GM12874 (cell line): ENCODE data around the gene ERBB4.

Source experiments
- TF ChIP-seq, protein P1 (sequence below): IDR thresholded peaks from 2 replicates; pipeline ENCODE4 v1.5.1; 2011; ENCODE audit warnings: low read depth, mild to moderate bottlenecking, control low read depth, low read length, moderate library complexity; ENCODE audit not compliant: insufficient read depth

Gene ERBB4

DNA sequence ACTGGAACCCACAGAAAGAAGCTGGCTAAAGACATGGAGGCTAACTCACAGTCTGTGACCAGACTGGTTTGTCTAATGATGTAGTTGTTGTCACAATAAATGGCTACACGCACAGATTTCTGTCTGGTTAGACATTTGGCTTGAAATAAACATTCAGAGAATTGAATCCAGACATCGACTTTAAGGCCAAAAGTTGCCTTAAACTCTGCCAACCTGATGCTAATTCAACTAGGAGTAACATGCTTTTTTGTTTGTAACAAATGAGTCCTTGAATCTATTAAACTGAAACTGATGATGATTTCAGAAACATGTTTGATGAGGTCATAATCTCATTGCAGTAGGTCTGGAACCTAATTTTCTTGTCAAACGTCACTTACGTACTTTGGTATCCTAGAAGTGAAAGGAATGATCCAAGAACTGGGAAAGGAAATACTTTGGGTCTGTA, 123.8 kb downstream of the ERBB4 start:
- TF ChIP-seq, protein P1, sequence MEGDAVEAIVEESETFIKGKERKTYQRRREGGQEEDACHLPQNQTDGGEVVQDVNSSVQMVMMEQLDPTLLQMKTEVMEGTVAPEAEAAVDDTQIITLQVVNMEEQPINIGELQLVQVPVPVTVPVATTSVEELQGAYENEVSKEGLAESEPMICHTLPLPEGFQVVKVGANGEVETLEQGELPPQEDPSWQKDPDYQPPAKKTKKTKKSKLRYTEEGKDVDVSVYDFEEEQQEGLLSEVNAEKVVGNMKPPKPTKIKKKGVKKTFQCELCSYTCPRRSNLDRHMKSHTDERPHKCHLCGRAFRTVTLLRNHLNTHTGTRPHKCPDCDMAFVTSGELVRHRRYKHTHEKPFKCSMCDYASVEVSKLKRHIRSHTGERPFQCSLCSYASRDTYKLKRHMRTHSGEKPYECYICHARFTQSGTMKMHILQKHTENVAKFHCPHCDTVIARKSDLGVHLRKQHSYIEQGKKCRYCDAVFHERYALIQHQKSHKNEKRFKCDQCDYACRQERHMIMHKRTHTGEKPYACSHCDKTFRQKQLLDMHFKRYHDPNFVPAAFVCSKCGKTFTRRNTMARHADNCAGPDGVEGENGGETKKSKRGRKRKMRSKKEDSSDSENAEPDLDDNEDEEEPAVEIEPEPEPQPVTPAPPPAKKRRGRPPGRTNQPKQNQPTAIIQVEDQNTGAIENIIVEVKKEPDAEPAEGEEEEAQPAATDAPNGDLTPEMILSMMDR: no peak

DNA sequence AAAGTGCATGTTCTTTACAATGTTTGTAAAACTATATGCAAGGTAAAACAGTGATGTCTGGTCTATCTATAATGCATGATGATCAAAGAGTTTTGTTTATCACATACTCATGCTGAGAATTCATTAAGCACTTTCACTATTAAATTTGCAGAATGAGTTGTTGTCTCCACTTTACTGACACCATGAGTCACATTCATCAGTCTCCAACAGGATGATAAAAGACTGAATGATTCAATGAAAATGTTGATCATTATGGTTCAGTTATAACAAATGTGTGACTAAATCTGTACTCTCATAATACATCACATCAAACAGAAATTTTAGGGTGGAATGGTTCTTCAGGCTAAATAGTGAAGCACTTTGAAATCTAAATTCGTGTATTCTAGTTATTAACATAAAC, 129.0 kb downstream of the ERBB4 start:
- TF ChIP-seq, protein P1: no peak

GRCh38 chr2:212408524-212408923, 130.1 kb downstream of the ERBB4 start:
- TF ChIP-seq, protein P1: no peak

DNA sequence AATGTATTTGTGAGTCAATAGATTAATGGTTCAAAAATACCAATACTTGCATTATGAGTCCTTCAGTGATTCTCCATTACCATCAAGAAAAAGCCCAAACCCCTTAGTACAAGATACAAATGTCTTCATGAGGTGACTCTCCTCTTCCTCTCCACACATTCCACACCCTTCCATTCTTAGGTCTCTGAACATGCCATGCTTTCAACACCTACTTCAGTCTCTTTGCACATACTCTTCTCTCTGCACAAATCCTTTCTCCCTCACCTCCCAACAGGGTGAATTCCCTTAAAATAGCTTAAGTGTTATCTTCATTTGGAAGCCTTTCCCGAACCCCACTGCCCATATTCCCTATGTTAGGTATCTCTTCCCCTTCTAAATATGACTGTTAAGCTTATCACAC, 131.9 kb downstream of the ERBB4 start:
- TF ChIP-seq, protein P1: no peak

GRCh38 chr2:212402316-212402715, 136.3 kb downstream of the ERBB4 start:
- TF ChIP-seq, protein P1: no peak

GRCh38 chr2:212398316-212398715, 140.3 kb downstream of the ERBB4 start:
- TF ChIP-seq, protein P1: no peak

DNA sequence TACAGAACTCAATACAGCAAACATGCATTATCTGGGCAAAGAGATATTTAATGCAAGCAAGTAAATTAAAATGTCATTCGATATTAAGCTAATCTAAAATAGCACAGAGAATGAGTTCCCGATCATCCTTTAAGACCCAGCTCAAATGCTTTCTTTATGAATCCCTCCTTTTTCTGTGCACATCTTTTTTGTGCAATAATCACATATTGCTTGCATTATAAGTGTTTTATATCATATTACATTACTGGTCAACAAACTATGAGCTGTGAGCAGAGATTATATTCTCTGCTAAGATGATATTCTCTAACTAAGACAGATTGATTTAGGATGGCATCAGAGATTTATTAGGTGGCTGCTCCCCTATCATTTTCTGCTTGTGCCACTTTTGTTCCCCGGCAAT, 146.1 kb downstream of the ERBB4 start:
- TF ChIP-seq, protein P1: no peak

DNA sequence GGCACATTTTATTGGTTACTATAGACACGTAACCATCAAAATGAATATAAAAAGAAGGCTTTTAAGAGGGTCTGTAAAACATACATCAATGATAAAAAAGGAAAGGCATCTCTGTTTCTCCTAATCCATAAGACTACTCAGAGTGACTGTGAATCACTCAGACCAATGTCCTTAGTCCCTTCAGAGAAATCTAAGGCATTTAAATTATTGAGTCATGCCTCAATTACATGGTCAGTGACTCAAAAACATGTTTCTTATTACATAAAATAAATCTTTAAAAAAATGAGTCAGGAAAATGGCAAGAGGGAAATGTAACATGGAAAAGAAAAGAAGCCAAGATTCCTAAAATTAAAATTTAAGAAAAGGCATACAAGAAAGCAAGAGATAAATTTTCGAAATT, 146.6 kb downstream of the ERBB4 start:
- TF ChIP-seq, protein P1: no peak
